HG02981 (cell line): Measurements from ENCODE around the gene KLK10.
"Not testable (repeated sequence)": the region's sequence is repeated elsewhere in the genome, so short reads cannot be mapped to it uniquely, and the experiment has no call there.

Experiments used
- ATAC-seq: cut with Tn5 transposase; IDR thresholded peaks from one replicate; pipeline ENCODE4 v1.9.1; 2021; ENCODE audit warnings: mild to moderate bottlenecking, moderate library complexity; ENCODE audit not compliant: unreplicated experiment

The KLK10 gene

DNA sequence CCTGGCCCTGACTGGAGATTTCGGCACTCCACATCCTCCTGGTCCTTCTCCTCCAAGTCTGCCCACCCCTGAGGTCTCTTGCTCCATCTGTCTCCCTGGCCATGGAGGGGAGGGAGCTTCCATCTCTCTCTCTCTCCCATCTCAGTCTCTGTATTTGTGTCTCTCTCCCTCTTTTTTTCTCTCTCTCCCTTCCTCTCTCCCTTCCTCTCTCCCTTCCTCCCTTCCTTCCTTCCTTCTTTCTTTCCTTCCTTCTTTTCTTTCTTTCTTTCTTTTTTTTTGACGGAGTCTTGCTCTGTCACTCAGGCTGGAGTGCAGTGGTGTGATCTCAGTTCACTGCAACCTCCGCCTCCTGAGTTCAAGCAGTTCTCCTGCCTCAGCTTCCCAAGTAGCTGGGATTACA is 49.7 kb downstream of the KLK10 start:
- ATAC-seq, result not testable (repeated sequence)

GRCh38 chr19:50969413-50969760 is 50.1 kb downstream of the KLK10 start, which contains the start of gene KLK6:
Gene KLK6 (minus strand): TSS chr19:50969591. CDS start chr19:50968104, 1,487 bp downstream.
- ATAC-seq, result no peak

DNA sequence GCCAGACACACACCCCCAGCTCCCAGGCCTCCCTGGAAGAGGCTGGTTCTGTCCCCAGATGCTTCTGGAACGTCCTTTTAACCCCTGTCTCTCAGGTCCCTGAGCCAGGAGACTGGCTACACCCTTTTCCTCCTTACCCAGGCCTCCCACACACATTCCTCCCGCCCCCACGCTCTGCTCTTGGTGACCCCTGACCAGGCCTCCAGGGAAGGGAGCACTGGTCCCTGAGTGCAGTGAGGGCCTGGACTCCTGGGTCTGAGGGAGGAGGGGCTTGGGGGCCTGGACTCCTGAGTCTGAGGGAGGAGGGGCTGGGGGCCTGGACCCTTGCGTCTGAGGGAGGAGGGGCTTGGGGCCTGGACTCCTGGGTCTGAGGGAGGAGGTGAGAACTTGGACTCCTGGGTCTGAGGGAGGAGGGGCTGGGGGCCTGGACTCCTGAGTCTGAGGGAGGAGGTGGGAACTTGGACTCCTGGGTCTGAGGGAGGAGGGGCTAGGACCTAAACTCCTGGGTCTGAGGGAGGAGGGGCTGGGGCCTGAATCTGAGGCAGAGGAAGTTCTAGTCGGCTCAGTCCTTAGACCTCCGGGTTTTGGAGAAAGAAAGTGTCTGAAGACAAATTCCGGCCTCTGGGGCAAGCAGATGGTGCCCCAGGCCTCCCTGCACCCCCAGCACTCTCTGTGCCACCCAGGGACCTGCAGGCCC is 50.6 kb downstream of the KLK10 start:
- no peak for ATAC-seq

DNA sequence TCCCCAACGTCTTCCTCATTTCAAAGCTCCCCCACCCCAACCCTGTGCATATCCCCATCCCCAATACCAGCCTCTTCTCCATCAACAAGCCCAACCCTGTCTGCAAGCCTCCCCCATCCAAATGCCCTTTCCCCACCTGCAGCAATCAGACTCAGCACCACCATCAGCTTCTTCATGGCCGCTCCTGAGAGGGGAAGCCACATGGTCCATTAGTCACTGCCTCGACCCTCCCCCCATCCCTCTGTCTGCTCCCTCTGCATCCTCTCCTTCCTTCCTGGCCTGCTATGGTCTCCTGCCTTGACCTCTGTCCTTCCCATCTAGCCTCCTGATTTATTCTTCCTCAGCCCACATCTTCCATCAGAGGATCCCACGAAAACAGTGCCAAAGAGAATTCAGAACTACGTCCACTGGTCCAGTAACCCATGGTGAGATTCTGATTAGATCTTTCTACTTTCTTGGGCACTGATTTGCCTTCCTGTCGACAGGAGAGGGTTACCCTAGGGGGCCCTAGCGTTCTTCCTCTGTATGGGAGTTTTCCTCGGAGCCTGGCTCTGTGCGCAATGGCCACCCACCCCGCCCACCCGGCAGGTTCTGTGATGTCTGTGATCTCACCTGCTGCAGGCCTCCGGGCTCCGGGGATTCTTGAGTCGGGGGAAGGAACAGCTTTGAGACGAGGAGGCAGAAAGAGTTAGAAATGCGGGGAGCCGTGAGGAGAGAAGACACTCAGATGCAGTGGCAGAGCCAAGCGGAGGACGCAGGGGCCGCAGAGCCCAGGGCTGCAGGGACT is 51.4 kb downstream of the KLK10 start:
- no peak for ATAC-seq

GRCh38 chr19:50964266-50964665 is 55.2 kb downstream of the KLK10 start:
- no peak for ATAC-seq

- no peak for ATAC-seq
These were observed 56.1 kb downstream of the KLK10 start for GRCh38 chr19:50963381-50963780.
